WTC11 (cell line): ENCODE measurements around the gene NAALADL2. TPM values are rescaled to one million over a fixed set of nuclear protein-coding genes. Genes with fewer than 3 reads are reported as not detected.

ENCODE experiments used
- ATAC-seq: fragments of 200-7000 bp; cut with Tn5 transposase; 2 replicates; pipeline ENCODE4 v1.10.0; 2021; ENCODE audit warnings: mild to moderate bottlenecking, moderate library complexity
- CTCF ChIA-PET: fragments of 300-600 bp; sonication (Branson Sonifier 250); formaldehyde crosslinking; loops from one replicate; lab custom pipeline; 2021; ENCODE audit warnings: antibody characterized with exemption; lab: Charles Lee
- POLR2A ChIA-PET: fragments of 350-600 bp; sonication (Branson Sonifier 250); formaldehyde crosslinking; loops from one replicate; lab custom pipeline; 2021; ENCODE audit warnings: antibody characterized with exemption; lab: Charles Lee
- DNase-seq: peaks from one replicate; pipeline ENCODE4 v3.0.0; 2021; ENCODE audit warnings: low spot score
- H3K27ac Mint-ChIP-seq: 2 replicates; pipeline ENCODE4 v1.8.0; 2021; ENCODE audit warnings: mixed read lengths
- H3K27me3 Mint-ChIP-seq: 2 replicates; pipeline ENCODE4 v1.8.0; 2021; ENCODE audit warnings: low read depth, mild to moderate bottlenecking, moderate library complexity, mixed read lengths
- H3K36me3 Mint-ChIP-seq: 2 replicates; pipeline ENCODE4 v1.8.0; 2021; ENCODE audit warnings: mixed read lengths
- H3K4me1 Mint-ChIP-seq: 2 replicates; pipeline ENCODE4 v1.8.0; 2022; ENCODE audit warnings: mixed read lengths
- H3K4me3 Mint-ChIP-seq: 2 replicates; pipeline ENCODE4 v1.8.0; 2021; ENCODE audit warnings: mild to moderate bottlenecking, moderate library complexity, mixed read lengths
- H3K9me3 Mint-ChIP-seq: 2 replicates; pipeline ENCODE4 v1.8.0; 2021; ENCODE audit warnings: mixed read lengths
- ATF2 ChIP-seq: sonication (generic); formaldehyde crosslinking; IDR thresholded peaks from 2 replicates; pipeline ENCODE4 v1.8.1; 2022; ENCODE audit warnings: low read depth, missing genetic modification reagents, borderline replicate concordance
- CTCF ChIP-seq: fragments of 200-600 bp; IDR thresholded peaks from 2 replicates; pipeline ENCODE4 v1.8.0; 2022; ENCODE audit warnings: antibody characterized with exemption
- E2F1 ChIP-seq: sonication (generic); formaldehyde crosslinking; IDR thresholded peaks from 2 replicates; pipeline ENCODE4 v1.8.0; 2022; ENCODE audit warnings: mild to moderate bottlenecking, missing genetic modification reagents
- E2F5 ChIP-seq: sonication (generic); formaldehyde crosslinking; IDR thresholded peaks from 2 replicates; pipeline ENCODE4 v1.8.1; 2022; ENCODE audit warnings: mild to moderate bottlenecking, moderate library complexity, missing genetic modification reagents
- FOXJ3 ChIP-seq: sonication (generic); formaldehyde crosslinking; IDR thresholded peaks from 2 replicates; pipeline ENCODE4 v1.9.0; 2021; ENCODE audit warnings: missing genetic modification reagents, mild to moderate bottlenecking, borderline replicate concordance
- FOXP4 ChIP-seq: sonication (generic); formaldehyde crosslinking; IDR thresholded peaks from 2 replicates; pipeline ENCODE4 v1.8.0; 2022; ENCODE audit warnings: mild to moderate bottlenecking, missing genetic modification reagents
- GRHL2 ChIP-seq: fragments of 250-450 bp; sonication (Bioruptor Pico); IDR thresholded peaks from 2 replicates; pipeline ENCODE4 v1.8.0; 2022; ENCODE audit warnings: mild to moderate bottlenecking, moderate library complexity; ENCODE audit not compliant: insufficient replicate concordance, severe bottlenecking
- NFATC4 ChIP-seq: fragments of 250-450 bp; sonication (Bioruptor Pico); IDR thresholded peaks from 2 replicates; pipeline ENCODE4 v1.9.0; 2021; ENCODE audit warnings: mild to moderate bottlenecking
- NR1H2 ChIP-seq: sonication (generic); formaldehyde crosslinking; IDR thresholded peaks from 2 replicates; pipeline ENCODE4 v1.9.0; 2021; ENCODE audit warnings: mild to moderate bottlenecking, moderate library complexity, missing genetic modification reagents
- NR2C2 ChIP-seq: sonication (generic); formaldehyde crosslinking; IDR thresholded peaks from 2 replicates; pipeline ENCODE4 v1.8.0; 2022; ENCODE audit warnings: mild to moderate bottlenecking, missing genetic modification reagents
- SMAD4 ChIP-seq: sonication (generic); formaldehyde crosslinking; IDR thresholded peaks from 2 replicates; pipeline ENCODE4 v1.8.0; 2022; ENCODE audit warnings: mild to moderate bottlenecking, missing genetic modification reagents
- TP53 ChIP-seq: sonication (generic); formaldehyde crosslinking; IDR thresholded peaks from 2 replicates; pipeline ENCODE4 v1.8.1; 2023; ENCODE audit warnings: mild to moderate bottlenecking, missing genetic modification reagents
- ZMAT4 ChIP-seq: fragments of 250-450 bp; sonication (Bioruptor Pico); IDR thresholded peaks from 2 replicates; pipeline ENCODE4 v1.9.0; 2021; ENCODE audit warnings: mild to moderate bottlenecking
- ZSCAN18 ChIP-seq: fragments of 250-450 bp; sonication (Bioruptor Pico); IDR thresholded peaks from 2 replicates; pipeline ENCODE4 v2.1.2; 2022; ENCODE audit warnings: mild to moderate bottlenecking, moderate library complexity
- total RNA-seq: library from RNA; stranded (reverse); gene quantifications from 3 replicates; pipeline ENCODE4 v1.2.3, GENCODE V29; 2021

The NAALADL2 gene
- total RNA-seq, 1 experiment from 2014 or later: 1.2 TPM

- no peak for TF ChIP-seq FOXP4 (CRISPR knock-in tag)
- TF ChIP-seq ZMAT4 (CRISPR knock-in tag): no peak
- no peak for TF ChIP-seq ATF2 (CRISPR knock-in tag)
Measured at GRCh38 chr3:175127075-175127662, 268.0 kb downstream of the NAALADL2 start (continued).

GRCh38 chr3:175129126-175129525 is 270.0 kb downstream of the NAALADL2 start:
- no peak for ATAC-seq
- Mint-ChIP-seq H3K4me1 (no peaks in the 10 kb centered on the region), H3K36me3 (peaks cover 25% of the 10 kb centered on the region), H3K9me3 (peaks cover 23% of the 10 kb centered on the region), H3K27ac (no peak overlapping the region), H3K4me3 (no peak overlapping the region), H3K27me3 (no peaks in the 10 kb centered on the region)
- DNase-seq: no peak
- CTCF ChIA-PET: no interaction called here
- POLR2A ChIA-PET: no interaction called here
- TF ChIP-seq E2F1 (CRISPR knock-in tag) (no peak), CTCF (no peak), ZSCAN18 (CRISPR knock-in tag) (no peak), TP53 (CRISPR knock-in tag) (no peak)

GRCh38 chr3:175129571-175129970 is 270.4 kb downstream of the NAALADL2 start:
- H3K9me3 Mint-ChIP-seq: peaks cover 22% of the 10 kb centered on the region
- CTCF ChIA-PET: no interaction called here
- POLR2A ChIA-PET: no interaction called here
- no peaks in the 10 kb centered on the region for H3K27me3 Mint-ChIP-seq
- ATAC-seq (no peak), DNase-seq (no peak)
- peaks cover 24% of the 10 kb centered on the region for H3K36me3 Mint-ChIP-seq
- no peak overlapping the region for H3K4me3 Mint-ChIP-seq
- H3K27ac Mint-ChIP-seq: no peak overlapping the region
- no peaks in the 10 kb centered on the region for H3K4me1 Mint-ChIP-seq
- TF ChIP-seq E2F5 (CRISPR knock-in tag) (no peak), CTCF (no peak), GRHL2 (no peak), NFATC4 (CRISPR knock-in tag) (no peak), ZSCAN18 (CRISPR knock-in tag) (no peak), FOXJ3 (CRISPR knock-in tag) (no peak), NR1H2 (CRISPR knock-in tag) (no peak), SMAD4 (no peak), NR2C2 (CRISPR knock-in tag) (no peak)
